NOMO-1 (cell line): Measurements from ENCODE around the gene FANCL.
A peak's percentile ranks its signal among the peaks of the same experiment; 100 is the strongest.
"Not testable (repeated sequence)": the region's sequence is repeated elsewhere in the genome, so short reads cannot be mapped to it uniquely, and the experiment has no call there.

Experiments used
- DNase-seq, 2 experiments: peaks; one replicate each; lab custom pipeline; 2025; ENCODE audit not compliant: unreplicated experiment in 2 of 2; lab: John Stamatoyannopoulos, UW

The FANCL gene

GRCh38 chr2:58240670-58241545 is at the start of gene FANCL:
Gene FANCL (minus strand): TSS chr2:58241325. CDS start chr2:58241313, 12 bp downstream.
- DNase-seq, result peak; percentile 59 to 75

GRCh38 chr2:58289029-58289428 is 47.9 kb upstream of the FANCL start:
- DNase-seq, result no peak

- DNase-seq, result no peak
Observed at GRCh38 chr2:58283931-58284330, 42.8 kb upstream of the FANCL start.

- DNase-seq, result not testable (repeated sequence)
Observed at GRCh38 chr2:58275144-58275543, 34.0 kb upstream of the FANCL start.

GRCh38 chr2:58271826-58272225 is 30.7 kb upstream of the FANCL start:
- DNase-seq, result no peak

GRCh38 chr2:58268685-58269084 is 27.6 kb upstream of the FANCL start:
- no peak for DNase-seq

- no peak for DNase-seq
Observed at GRCh38 chr2:58266211-58266610, 25.1 kb upstream of the FANCL start.

- DNase-seq, result no peak
Observed at GRCh38 chr2:58261209-58261608, 20.1 kb upstream of the FANCL start.

- DNase-seq, result not testable (repeated sequence)
Observed at GRCh38 chr2:58258456-58258855, 17.3 kb upstream of the FANCL start.

- DNase-seq, result not testable (repeated sequence)
Observed at GRCh38 chr2:58251331-58252201, 10.4 kb upstream of the FANCL start.

- no peak for DNase-seq
Observed at GRCh38 chr2:58241546-58241864, 380 bp upstream of the FANCL start.

- no peak for DNase-seq
Observed at GRCh38 chr2:58239243-58239925, 1.7 kb downstream of the FANCL start.

GRCh38 chr2:58237741-58238140 is 3.4 kb downstream of the FANCL start:
- DNase-seq, result peak in 1 of 2 experiments; percentile 15

GRCh38 chr2:58235984-58236383 is 5.1 kb downstream of the FANCL start:
- no peak for DNase-seq

GRCh38 chr2:58235170-58235569 is 6.0 kb downstream of the FANCL start:
- no peak for DNase-seq

- DNase-seq, result no peak
Observed at GRCh38 chr2:58228299-58228698, 12.8 kb downstream of the FANCL start.

- DNase-seq, result no peak
Observed at GRCh38 chr2:58227171-58227917, 13.8 kb downstream of the FANCL start.

- no peak for DNase-seq
Observed at GRCh38 chr2:58221909-58222308, 19.2 kb downstream of the FANCL start.

- DNase-seq, result no peak
Observed at GRCh38 chr2:58215429-58215828, 25.7 kb downstream of the FANCL start.

- not testable (repeated sequence) for DNase-seq
Observed at GRCh38 chr2:58210951-58211568, 30.1 kb downstream of the FANCL start.
